Measurements from ENCODE around the gene NUMB.
"Not testable (repeated sequence)": the region's sequence is repeated elsewhere in the genome, so short reads cannot be mapped to it uniquely, and the experiment has no call there.

The NUMB gene

DNA sequence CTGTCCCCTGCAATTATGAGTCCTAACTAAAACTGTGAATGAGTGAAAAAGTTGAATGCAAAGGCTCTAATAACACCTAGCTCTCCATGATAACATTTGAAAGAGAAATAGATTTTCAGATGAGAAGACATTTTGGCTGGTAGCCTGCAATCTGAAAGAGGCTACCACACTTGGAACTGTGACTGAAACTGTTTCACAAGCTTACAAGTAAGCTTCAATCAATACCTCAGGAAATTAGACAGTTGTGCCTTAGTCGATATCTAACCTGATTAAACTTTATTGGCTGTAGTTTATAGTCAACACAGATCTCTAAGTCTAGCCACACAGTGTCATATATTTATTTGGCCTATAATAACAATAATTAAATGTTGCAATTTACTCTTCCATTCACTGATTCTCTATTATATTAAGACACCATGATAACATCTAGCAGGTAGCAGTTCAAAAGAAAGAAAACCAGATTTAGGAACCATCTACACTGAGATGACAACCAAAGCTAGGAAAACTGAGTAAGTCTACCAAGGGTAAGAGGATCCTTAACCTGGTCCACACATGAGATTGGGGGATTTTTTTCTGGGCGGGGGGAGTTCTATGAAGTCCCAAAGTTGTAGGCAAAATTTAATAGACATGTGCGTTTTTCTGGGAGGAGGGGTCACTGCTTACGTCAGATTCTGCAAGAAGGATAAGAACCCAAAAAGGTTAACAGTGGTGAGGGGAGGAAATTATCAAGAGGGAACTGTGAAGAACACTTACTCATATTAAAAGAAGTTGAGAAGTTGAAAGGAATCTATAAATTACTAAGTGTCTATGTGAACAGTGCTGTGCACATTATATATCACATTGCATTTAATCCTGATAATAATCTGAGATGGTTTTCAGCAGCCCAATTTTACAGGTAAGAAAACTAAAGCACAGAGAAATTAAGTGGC is 65.8 kb downstream of the NUMB start:
- no peak overlapping the region for H2AFZ ChIP-seq (ENCODE audit: insufficient read depth, low read length, poor library complexity)
- no peak overlapping the region for H3K18ac ChIP-seq (ENCODE audit: low read length)
- H4K91ac ChIP-seq (ENCODE audit: low read depth, low read length): no peak overlapping the region
- H3K4me3 ChIP-seq (ENCODE audit: low read depth, low read length): no peak overlapping the region
- H2BK5ac ChIP-seq (ENCODE audit: low read depth, low read length, poor library complexity): no peak overlapping the region
- H3K9ac ChIP-seq (ENCODE audit: low read length): no peak overlapping the region
- no peak overlapping the region for H3K4ac ChIP-seq (ENCODE audit: low read depth, low read length)
- no peaks in the 10 kb centered on the region for H3K9me3 ChIP-seq (ENCODE audit: insufficient read depth, low read depth, low read length)
- no peaks in the 10 kb centered on the region for H3K4me1 ChIP-seq (ENCODE audit: control insufficient read depth in 1 of 2, insufficient read depth in 2 of 2, low read length in 2 of 2)
- no peak overlapping the region for H4K12ac ChIP-seq (ENCODE audit: low read depth, low read length)
- H3K27me3 ChIP-seq (ENCODE audit: insufficient read depth, low read length): no peaks in the 10 kb centered on the region
- no peak overlapping the region for H2AK5ac ChIP-seq (ENCODE audit: low read length)
- no peaks in the 10 kb centered on the region for H3K79me1 ChIP-seq (ENCODE audit: low read length)
- no peak overlapping the region for H3K23ac ChIP-seq (ENCODE audit: low read length)
- no peak overlapping the region for H4K8ac ChIP-seq (ENCODE audit: low read depth, low read length)
- DNase-seq: no peak
- H3K79me2 ChIP-seq (ENCODE audit: control insufficient read depth, insufficient read depth, low read length, poor library complexity): peaks cover 2% of the 10 kb centered on the region
- no peak overlapping the region for H2BK120ac ChIP-seq (ENCODE audit: insufficient read depth, low read length, poor library complexity)
- peaks cover 0 to 3% of the 10 kb centered on the region in 2 experiments for H3K36me3 ChIP-seq (ENCODE audit: control insufficient read depth in 1 of 2, insufficient read depth in 2 of 2, low read length in 2 of 2)
- no peak overlapping the region for H3K4me2 ChIP-seq (ENCODE audit: low read length)
- no peak overlapping the region for H3K14ac ChIP-seq (ENCODE audit: low read length)
- no CpG with 5 or more reads among the region's 4 CpGs for WGBS (ENCODE audit: extremely low coverage, insufficient coverage, insufficient read length)
- no peak overlapping the region for H3K27ac ChIP-seq (ENCODE audit: low read depth, low read length)
- no peak overlapping the region for H2BK12ac ChIP-seq (ENCODE audit: low read length)

DNA sequence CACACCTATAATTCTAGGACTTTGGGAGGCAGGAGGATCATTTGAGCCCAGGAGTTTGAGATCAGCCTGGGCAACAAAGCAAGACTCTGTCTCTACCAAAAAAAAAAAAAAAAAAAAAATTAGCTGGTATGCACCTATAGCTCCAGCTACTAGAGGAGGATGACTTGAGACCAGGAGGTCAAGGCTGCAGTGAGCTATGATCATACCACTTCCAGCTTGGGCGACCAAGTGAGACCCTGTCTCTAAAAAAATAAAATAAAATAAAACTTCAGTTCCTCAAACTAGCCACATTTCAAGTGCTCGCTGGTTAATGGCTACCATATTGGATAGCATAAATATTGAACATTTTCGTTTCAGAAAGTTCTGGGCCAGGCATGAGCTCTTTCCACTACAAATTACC is 70.5 kb downstream of the NUMB start:
- not testable (repeated sequence) for H2AK5ac ChIP-seq (ENCODE audit: low read length); H3K9me3 ChIP-seq (ENCODE audit: insufficient read depth, low read depth, low read length); H3K4me2 ChIP-seq (ENCODE audit: low read length); H3K4me3 ChIP-seq (ENCODE audit: low read depth, low read length); H3K36me3 ChIP-seq (ENCODE audit: control insufficient read depth in 1 of 2, insufficient read depth in 2 of 2, low read length in 2 of 2); H3K4ac ChIP-seq (ENCODE audit: low read depth, low read length); DNase-seq; H3K27ac ChIP-seq (ENCODE audit: low read depth, low read length); H3K9ac ChIP-seq (ENCODE audit: low read length); H4K8ac ChIP-seq (ENCODE audit: low read depth, low read length); H2BK12ac ChIP-seq (ENCODE audit: low read length); H3K18ac ChIP-seq (ENCODE audit: low read length); H3K79me2 ChIP-seq (ENCODE audit: control insufficient read depth, insufficient read depth, low read length, poor library complexity); H3K14ac ChIP-seq (ENCODE audit: low read length); H4K91ac ChIP-seq (ENCODE audit: low read depth, low read length); H3K27me3 ChIP-seq (ENCODE audit: insufficient read depth, low read length); H3K4me1 ChIP-seq (ENCODE audit: control insufficient read depth in 1 of 2, insufficient read depth in 2 of 2, low read length in 2 of 2); H3K79me1 ChIP-seq (ENCODE audit: low read length); H2AFZ ChIP-seq (ENCODE audit: insufficient read depth, low read length, poor library complexity); H2BK120ac ChIP-seq (ENCODE audit: insufficient read depth, low read length, poor library complexity); H3K23ac ChIP-seq (ENCODE audit: low read length); H2BK5ac ChIP-seq (ENCODE audit: low read depth, low read length, poor library complexity); H4K12ac ChIP-seq (ENCODE audit: low read depth, low read length)
- no CpG with 5 or more reads among the region's 3 CpGs for WGBS (ENCODE audit: extremely low coverage, insufficient coverage, insufficient read length)

DNA sequence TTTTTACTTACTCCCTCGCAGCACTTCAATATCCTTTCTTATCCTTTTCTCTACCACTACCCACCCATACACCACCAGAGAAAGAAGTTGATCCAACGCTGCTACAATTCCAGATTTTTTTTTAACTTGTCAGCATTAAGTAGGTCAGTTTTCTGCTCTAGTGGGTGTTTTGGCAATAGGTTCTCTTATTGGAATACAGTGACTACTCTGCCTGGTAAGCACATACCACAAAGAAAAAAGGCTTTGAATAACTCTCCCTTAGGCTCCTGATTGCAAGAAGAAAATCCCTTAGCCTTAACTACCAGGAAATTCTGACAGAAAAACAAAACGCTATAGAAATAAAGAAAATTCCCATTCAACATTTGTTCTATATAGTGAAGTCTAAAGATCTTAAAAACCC is 72.0 kb downstream of the NUMB start:
- H3K4me3 ChIP-seq (ENCODE audit: low read depth, low read length): no peak overlapping the region
- no peak overlapping the region for H2BK12ac ChIP-seq (ENCODE audit: low read length)
- no peak overlapping the region for H4K91ac ChIP-seq (ENCODE audit: low read depth, low read length)
- H2AK5ac ChIP-seq (ENCODE audit: low read length): no peak overlapping the region
- no peak for DNase-seq
- H3K79me2 ChIP-seq (ENCODE audit: control insufficient read depth, insufficient read depth, low read length, poor library complexity): no peaks in the 10 kb centered on the region
- WGBS (ENCODE audit: extremely low coverage, insufficient coverage, insufficient read length): no CpG with 5 or more reads among the region's 3 CpGs
- no peak overlapping the region for H3K9ac ChIP-seq (ENCODE audit: low read length)
- H3K79me1 ChIP-seq (ENCODE audit: low read length): no peaks in the 10 kb centered on the region
- peaks cover 0 to 3% of the 10 kb centered on the region in 2 experiments for H3K36me3 ChIP-seq (ENCODE audit: control insufficient read depth in 1 of 2, insufficient read depth in 2 of 2, low read length in 2 of 2)
- no peak overlapping the region for H4K12ac ChIP-seq (ENCODE audit: low read depth, low read length)
- no peak overlapping the region for H2AFZ ChIP-seq (ENCODE audit: insufficient read depth, low read length, poor library complexity)
- no peak overlapping the region for H3K18ac ChIP-seq (ENCODE audit: low read length)
- H3K4me2 ChIP-seq (ENCODE audit: low read length): no peak overlapping the region
- no peaks in the 10 kb centered on the region for H3K9me3 ChIP-seq (ENCODE audit: insufficient read depth, low read depth, low read length)
- H2BK120ac ChIP-seq (ENCODE audit: insufficient read depth, low read length, poor library complexity): no peak overlapping the region
- H3K4me1 ChIP-seq (ENCODE audit: control insufficient read depth in 1 of 2, insufficient read depth in 2 of 2, low read length in 2 of 2): no peaks in the 10 kb centered on the region
- no peak overlapping the region for H3K4ac ChIP-seq (ENCODE audit: low read depth, low read length)
- H3K27ac ChIP-seq (ENCODE audit: low read depth, low read length): no peak overlapping the region
- H3K23ac ChIP-seq (ENCODE audit: low read length): no peak overlapping the region
- H2BK5ac ChIP-seq (ENCODE audit: low read depth, low read length, poor library complexity): no peak overlapping the region
- H3K14ac ChIP-seq (ENCODE audit: low read length): no peak overlapping the region
- H3K27me3 ChIP-seq (ENCODE audit: insufficient read depth, low read length): no peaks in the 10 kb centered on the region
- H4K8ac ChIP-seq (ENCODE audit: low read depth, low read length): no peak overlapping the region

DNA sequence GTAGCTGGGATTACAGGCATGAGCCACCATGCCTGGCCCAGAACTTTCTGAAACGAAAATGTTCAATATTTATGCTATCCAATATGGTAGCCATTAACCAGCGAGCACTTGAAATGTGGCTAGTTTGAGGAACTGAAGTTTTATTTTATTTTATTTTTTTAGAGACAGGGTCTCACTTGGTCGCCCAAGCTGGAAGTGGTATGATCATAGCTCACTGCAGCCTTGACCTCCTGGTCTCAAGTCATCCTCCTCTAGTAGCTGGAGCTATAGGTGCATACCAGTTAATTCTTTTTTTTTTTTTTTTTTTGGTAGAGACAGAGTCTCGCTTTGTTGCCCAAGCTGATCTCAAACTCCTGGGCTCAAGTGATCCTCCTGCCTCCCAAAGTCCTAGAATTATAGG is 73.3 kb downstream of the NUMB start:
- H3K23ac ChIP-seq (ENCODE audit: low read length); H2BK12ac ChIP-seq (ENCODE audit: low read length); H2BK5ac ChIP-seq (ENCODE audit: low read depth, low read length, poor library complexity); H3K4me2 ChIP-seq (ENCODE audit: low read length); H3K36me3 ChIP-seq (ENCODE audit: control insufficient read depth in 1 of 2, insufficient read depth in 2 of 2, low read length in 2 of 2); H4K8ac ChIP-seq (ENCODE audit: low read depth, low read length); H3K4me3 ChIP-seq (ENCODE audit: low read depth, low read length); H3K9me3 ChIP-seq (ENCODE audit: insufficient read depth, low read depth, low read length); H3K14ac ChIP-seq (ENCODE audit: low read length); H3K4ac ChIP-seq (ENCODE audit: low read depth, low read length); H4K12ac ChIP-seq (ENCODE audit: low read depth, low read length); H2AFZ ChIP-seq (ENCODE audit: insufficient read depth, low read length, poor library complexity); H4K91ac ChIP-seq (ENCODE audit: low read depth, low read length); H3K27ac ChIP-seq (ENCODE audit: low read depth, low read length); H3K4me1 ChIP-seq (ENCODE audit: control insufficient read depth in 1 of 2, insufficient read depth in 2 of 2, low read length in 2 of 2); H3K79me1 ChIP-seq (ENCODE audit: low read length); H3K79me2 ChIP-seq (ENCODE audit: control insufficient read depth, insufficient read depth, low read length, poor library complexity); H3K27me3 ChIP-seq (ENCODE audit: insufficient read depth, low read length); H3K9ac ChIP-seq (ENCODE audit: low read length); H3K18ac ChIP-seq (ENCODE audit: low read length); H2BK120ac ChIP-seq (ENCODE audit: insufficient read depth, low read length, poor library complexity); DNase-seq; H2AK5ac ChIP-seq (ENCODE audit: low read length): not testable (repeated sequence)
- WGBS (ENCODE audit: extremely low coverage, insufficient coverage, insufficient read length): no CpG with 5 or more reads among the region's 4 CpGs
